Measurements from ENCODE around the gene CYP27C1. TPM values are rescaled to one million over a fixed set of nuclear protein-coding genes. Genes with fewer than 3 reads are reported as not detected.

The CYP27C1 gene
- total and polyA plus RNA-seq, 2 of the 13 experiments (the other 11 are each of a cell fraction or from before 2014, with no cell fraction given): not detected

DNA sequence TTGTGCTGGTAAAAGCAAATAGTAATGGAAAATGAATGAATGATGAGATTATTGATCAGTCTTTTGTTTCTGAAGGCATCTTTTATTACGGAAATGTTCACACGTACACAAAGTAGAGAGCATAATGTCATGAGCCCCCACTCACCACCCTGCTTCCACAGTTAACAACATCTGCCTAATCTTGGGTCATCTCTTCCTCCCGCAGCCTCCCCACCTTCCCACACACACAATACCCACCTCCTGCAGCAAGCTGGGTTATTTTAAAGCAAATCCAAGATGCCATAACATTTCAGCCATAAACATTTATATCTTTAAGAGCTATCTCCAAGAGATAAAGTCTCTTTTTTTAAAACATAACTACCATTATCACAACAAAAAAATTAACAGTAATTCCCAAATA, 36.3 kb downstream of the CYP27C1 start:
- H3K9me3 ChIP-seq (ENCODE audit: low read length): no peaks in the 10 kb centered on the region
- peaks cover 0 to 45% of the 10 kb centered on the region in 2 experiments; a peak in 4 of 5 replicates for H3K27me3 ChIP-seq (ENCODE audit: control insufficient read depth in 1 of 2, insufficient read depth in 2 of 2, low read length in 2 of 2)
- H3K27ac ChIP-seq (ENCODE audit: extremely low read length, insufficient read depth, low read length): no peak overlapping the region
- ChIA-PET POLR2A (no interaction called here), CTCF (ENCODE audit: low intra/inter-chr PET ratio, low total read pairs) (no interaction called here)
- FAIRE-seq (no peak), DNase-seq (ENCODE audit: low spot score) (no peak), ATAC-seq (no peak)
- H3K4me1 ChIP-seq (ENCODE audit: insufficient read depth, low read length): peaks cover 13% of the 10 kb centered on the region
- no peak overlapping the region for H2AFZ ChIP-seq (ENCODE audit: low read length)
- 46% methylated on average over 3 of the region's 3 CpGs for WGBS (ENCODE audit: low lambda C conversion rate)
- in situ Hi-C loops (cut with HindIII; ENCODE audit: extremely low pct_ligation_motif_present, low pct_unique_long_range_greater_than_20kb): no loop called here
- H3K4me2 ChIP-seq (ENCODE audit: low read depth, low read length): no peak overlapping the region
- intact Hi-C loops (cut with micrococcal nuclease; ENCODE audit: unreplicated experiment): no loop called here
- H3K79me2 ChIP-seq (ENCODE audit: insufficient read depth, low read length): no peaks in the 10 kb centered on the region
- H3K4me3 ChIP-seq (replicated peaks in 1 of 3; ENCODE audit: insufficient read depth in 1 of 3, low read depth in 2 of 3, low read length in 3 of 3): no peak overlapping the region
- BruUV-seq (replicated peaks): no TSS peak
- no peaks in the 10 kb centered on the region for H4K20me1 ChIP-seq (ENCODE audit: insufficient read depth, low read length)
- no peaks in the 10 kb centered on the region for H3K36me3 ChIP-seq (replicated peaks in 1 of 2; ENCODE audit: control insufficient read depth in 1 of 2, insufficient read depth in 2 of 2, low read length in 2 of 2)
- H3K9ac ChIP-seq (ENCODE audit: insufficient read depth, low read depth, low read length): no peak overlapping the region
- TF ChIP-seq, protein P1, sequence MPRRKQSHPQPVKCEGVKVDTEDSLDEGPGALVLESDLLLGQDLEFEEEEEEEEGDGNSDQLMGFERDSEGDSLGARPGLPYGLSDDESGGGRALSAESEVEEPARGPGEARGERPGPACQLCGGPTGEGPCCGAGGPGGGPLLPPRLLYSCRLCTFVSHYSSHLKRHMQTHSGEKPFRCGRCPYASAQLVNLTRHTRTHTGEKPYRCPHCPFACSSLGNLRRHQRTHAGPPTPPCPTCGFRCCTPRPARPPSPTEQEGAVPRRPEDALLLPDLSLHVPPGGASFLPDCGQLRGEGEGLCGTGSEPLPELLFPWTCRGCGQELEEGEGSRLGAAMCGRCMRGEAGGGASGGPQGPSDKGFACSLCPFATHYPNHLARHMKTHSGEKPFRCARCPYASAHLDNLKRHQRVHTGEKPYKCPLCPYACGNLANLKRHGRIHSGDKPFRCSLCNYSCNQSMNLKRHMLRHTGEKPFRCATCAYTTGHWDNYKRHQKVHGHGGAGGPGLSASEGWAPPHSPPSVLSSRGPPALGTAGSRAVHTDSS (CRISPR knock-in tag; conservative IDR thresholded peaks at IDR 0.05): no peak
- TF ChIP-seq SRSF9 (IDR thresholded peaks at IDR 0.05; ENCODE audit: borderline replicate concordance, insufficient read depth, low read depth, low read length, poor library complexity, severe bottlenecking) (no peak), ZNF121 (CRISPR knock-in tag; IDR thresholded peaks at IDR 0.05) (no peak), REL (CRISPR knock-in tag; conservative IDR thresholded peaks at IDR 0.05) (no peak), U2AF2 (IDR thresholded peaks at IDR 0.05; ENCODE audit: low read depth, low read length) (no peak), HNRNPK (IDR thresholded peaks at IDR 0.05; ENCODE audit: low read depth, low read length, poor library complexity, severe bottlenecking) (no peak), SP5 (CRISPR knock-in tag; IDR thresholded peaks at IDR 0.05; ENCODE audit: borderline replicate concordance, low read depth) (no peak), HDAC6 (IDR thresholded peaks at IDR 0.05; ENCODE audit: low read depth, low read length) (no peak), SKI (IDR thresholded peaks at IDR 0.05; ENCODE audit: partially characterized antibody) (no peak), ZMYM3 (CRISPR knock-in tag; IDR thresholded peaks at IDR 0.05) (no peak), SNAPC2 (CRISPR knock-in tag; IDR thresholded peaks at IDR 0.05) (no peak), STAT5B (CRISPR knock-in tag; IDR thresholded peaks at IDR 0.05) (no peak), ZNF263 (CRISPR knock-in tag; IDR thresholded peaks at IDR 0.05) (no peak), JUN (CRISPR knock-in tag; IDR thresholded peaks at IDR 0.05) (no peak), ZNF292 (CRISPR knock-in tag; IDR thresholded peaks at IDR 0.05; ENCODE audit: borderline replicate concordance, low read depth) (no peak), ZNF737 (CRISPR knock-in tag; IDR thresholded peaks at IDR 0.05; ENCODE audit: borderline replicate concordance) (no peak)

Measured in HepG2 (cell line).